ENCODE results near the gene STRIP2.
"Not testable (repeated sequence)": the region's sequence is repeated elsewhere in the genome, so short reads cannot be mapped to it uniquely, and the experiment has no call there.

Gene STRIP2

DNA sequence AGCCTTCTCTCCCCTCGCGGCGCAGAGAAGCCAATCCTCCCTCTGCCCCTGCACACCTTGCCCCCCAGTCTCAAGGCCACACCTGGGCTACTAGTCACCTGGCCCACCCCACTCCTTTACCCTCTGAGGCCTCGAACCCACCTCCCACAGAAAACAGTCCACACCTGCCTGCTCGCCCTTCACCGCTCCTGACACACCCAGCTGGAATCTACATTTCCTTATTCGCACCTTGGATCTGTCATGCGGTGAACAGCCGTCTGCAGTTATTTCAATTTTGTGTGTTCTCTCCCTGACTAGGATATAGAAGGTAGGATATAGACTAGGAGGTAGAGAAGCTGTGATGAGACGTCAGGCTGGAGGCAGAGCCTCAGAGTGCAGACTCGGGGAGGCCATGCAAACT lies 97.5 kb downstream of the STRIP2 start:
- TF ChIP-seq, protein P1, sequence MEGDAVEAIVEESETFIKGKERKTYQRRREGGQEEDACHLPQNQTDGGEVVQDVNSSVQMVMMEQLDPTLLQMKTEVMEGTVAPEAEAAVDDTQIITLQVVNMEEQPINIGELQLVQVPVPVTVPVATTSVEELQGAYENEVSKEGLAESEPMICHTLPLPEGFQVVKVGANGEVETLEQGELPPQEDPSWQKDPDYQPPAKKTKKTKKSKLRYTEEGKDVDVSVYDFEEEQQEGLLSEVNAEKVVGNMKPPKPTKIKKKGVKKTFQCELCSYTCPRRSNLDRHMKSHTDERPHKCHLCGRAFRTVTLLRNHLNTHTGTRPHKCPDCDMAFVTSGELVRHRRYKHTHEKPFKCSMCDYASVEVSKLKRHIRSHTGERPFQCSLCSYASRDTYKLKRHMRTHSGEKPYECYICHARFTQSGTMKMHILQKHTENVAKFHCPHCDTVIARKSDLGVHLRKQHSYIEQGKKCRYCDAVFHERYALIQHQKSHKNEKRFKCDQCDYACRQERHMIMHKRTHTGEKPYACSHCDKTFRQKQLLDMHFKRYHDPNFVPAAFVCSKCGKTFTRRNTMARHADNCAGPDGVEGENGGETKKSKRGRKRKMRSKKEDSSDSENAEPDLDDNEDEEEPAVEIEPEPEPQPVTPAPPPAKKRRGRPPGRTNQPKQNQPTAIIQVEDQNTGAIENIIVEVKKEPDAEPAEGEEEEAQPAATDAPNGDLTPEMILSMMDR (IDR thresholded peaks at IDR 0.05): no peak
- Mint-ChIP-seq H3K36me3 (ENCODE audit: low read depth) (no peaks in the 10 kb centered on the region), H3K27me3 (ENCODE audit: low read depth, poor library complexity) (peaks cover 7% of the 10 kb centered on the region), H3K27ac (no peak overlapping the region), H3K4me3 (no peak overlapping the region), H3K9me3 (no peaks in the 10 kb centered on the region), H3K4me1 (peaks cover 24% of the 10 kb centered on the region)
- no peak for DNase-seq

DNA sequence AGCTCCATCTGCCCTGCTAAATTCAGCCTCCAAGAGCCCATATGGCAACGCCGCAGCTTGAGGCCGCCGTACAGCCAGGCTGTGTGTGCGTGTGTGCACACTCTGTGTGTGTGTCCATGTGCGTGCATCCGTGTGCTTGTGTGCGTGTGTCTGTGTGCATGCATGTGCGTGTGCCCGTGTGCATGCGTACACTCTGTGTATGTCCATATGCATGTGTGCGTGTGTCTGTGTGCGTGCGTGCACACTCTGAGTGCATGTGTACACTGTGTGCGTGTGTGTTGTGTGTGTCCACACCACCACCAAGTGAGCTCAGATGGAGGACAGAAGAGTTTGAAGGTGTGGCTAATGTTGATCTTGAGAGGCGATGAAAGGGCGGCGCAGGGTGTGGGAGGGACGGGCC lies 98.1 kb downstream of the STRIP2 start:
- H3K9me3 Mint-ChIP-seq: no peaks in the 10 kb centered on the region
- no peak overlapping the region for H3K4me3 Mint-ChIP-seq
- H3K36me3 Mint-ChIP-seq (ENCODE audit: low read depth): no peaks in the 10 kb centered on the region
- H3K27me3 Mint-ChIP-seq (ENCODE audit: low read depth, poor library complexity): peaks cover 7% of the 10 kb centered on the region
- no peak for DNase-seq
- TF ChIP-seq, protein P1 (IDR thresholded peaks at IDR 0.05): no peak
- peak overlapping the region; percentile 55 for H3K27ac Mint-ChIP-seq
- H3K4me1 Mint-ChIP-seq: peaks cover 24% of the 10 kb centered on the region

DNA sequence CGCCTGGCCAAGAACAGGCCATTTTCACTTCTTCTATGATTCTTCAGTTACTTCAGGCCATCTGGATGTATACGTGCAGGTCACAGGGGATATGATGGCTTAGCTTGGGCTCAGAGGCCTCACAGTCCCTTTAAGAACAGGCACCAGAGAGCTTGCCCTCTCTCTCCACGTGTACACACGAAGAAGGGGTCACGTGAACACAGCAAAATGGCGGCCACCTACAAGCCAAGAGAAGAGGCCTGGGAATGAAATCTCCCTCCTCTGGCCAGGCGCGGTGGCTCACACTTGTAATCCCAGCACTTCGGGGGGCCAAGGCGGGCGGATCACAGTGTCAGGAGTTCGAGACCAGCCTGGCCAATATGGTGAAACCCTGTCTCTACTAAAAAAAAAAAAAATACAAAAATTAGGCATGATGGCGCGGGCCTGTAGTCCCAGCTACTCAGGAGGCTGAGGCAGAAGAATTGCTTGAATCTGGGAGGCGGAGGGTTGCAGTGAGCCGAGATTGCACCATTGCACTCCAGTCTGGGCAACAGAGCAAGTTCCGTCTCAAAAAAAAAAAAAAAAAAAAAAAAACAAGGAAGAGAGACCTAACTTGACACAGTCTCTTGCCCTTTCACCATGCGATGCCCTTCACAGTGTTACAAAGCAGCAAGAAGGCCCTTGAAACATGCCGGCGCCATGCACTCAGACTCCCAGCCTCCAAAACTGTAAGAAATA lies 100.5 kb downstream of the STRIP2 start:
- not testable (repeated sequence) for H3K9me3 Mint-ChIP-seq; H3K27ac Mint-ChIP-seq; H3K4me3 Mint-ChIP-seq; DNase-seq; H3K36me3 Mint-ChIP-seq (ENCODE audit: low read depth); H3K27me3 Mint-ChIP-seq (ENCODE audit: low read depth, poor library complexity)
- H3K4me1 Mint-ChIP-seq: peaks cover 24% of the 10 kb centered on the region

DNA sequence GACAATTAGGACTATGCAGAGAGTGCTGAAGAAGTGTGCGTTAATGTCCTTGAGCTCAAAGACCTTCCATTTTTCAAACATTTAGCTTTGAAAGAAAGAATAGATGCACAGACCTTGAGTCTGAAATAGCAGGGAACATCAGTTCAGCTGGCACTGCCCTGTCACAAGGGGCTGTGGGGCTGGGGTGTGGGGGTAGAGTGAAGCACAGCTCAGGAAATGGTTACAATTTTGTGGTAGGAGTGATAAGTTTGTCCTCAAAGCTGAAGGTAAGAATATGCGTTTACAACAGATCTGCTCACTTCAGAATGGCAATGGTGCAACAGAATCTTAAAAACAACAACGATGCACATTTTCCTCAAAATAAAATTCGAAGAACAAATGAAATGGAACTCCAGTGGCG lies 101.7 kb downstream of the STRIP2 start:
- H3K27me3 Mint-ChIP-seq (ENCODE audit: low read depth, poor library complexity): peaks cover 3% of the 10 kb centered on the region
- H3K27ac Mint-ChIP-seq: no peak overlapping the region
- H3K9me3 Mint-ChIP-seq: no peaks in the 10 kb centered on the region
- peaks cover 24% of the 10 kb centered on the region for H3K4me1 Mint-ChIP-seq
- TF ChIP-seq, protein P1 (IDR thresholded peaks at IDR 0.05): no peak
- H3K36me3 Mint-ChIP-seq (ENCODE audit: low read depth): no peaks in the 10 kb centered on the region
- DNase-seq: no peak
- H3K4me3 Mint-ChIP-seq: no peak overlapping the region

DNA sequence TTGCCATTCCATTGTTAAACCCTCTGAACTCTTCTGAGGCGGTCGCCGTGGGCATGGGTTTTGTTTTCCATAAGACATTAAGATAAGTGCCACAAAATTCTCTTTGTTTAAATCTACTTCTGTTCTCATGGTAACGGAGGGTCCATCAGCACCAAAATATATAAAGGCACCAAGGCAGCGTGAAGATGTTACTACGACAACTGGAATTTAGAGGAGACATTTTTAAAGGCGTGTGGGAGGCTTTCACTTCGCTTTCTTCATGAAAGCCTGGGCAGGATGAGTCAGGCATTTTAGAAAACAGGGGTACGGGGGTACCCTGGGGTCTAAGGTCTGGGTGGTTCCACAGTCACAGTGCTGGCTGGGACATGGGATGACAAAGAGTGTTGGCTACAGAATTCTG lies 102.1 kb downstream of the STRIP2 start:
- H3K27ac Mint-ChIP-seq: no peak overlapping the region

More for the DNA sequence above, 102.1 kb downstream of the STRIP2 start:
- Mint-ChIP-seq H3K4me1 (peaks cover 24% of the 10 kb centered on the region), H3K36me3 (ENCODE audit: low read depth) (no peaks in the 10 kb centered on the region), H3K4me3 (no peak overlapping the region), H3K9me3 (no peaks in the 10 kb centered on the region), H3K27me3 (ENCODE audit: low read depth, poor library complexity) (peaks cover 7% of the 10 kb centered on the region)
- no peak for DNase-seq
- TF ChIP-seq, protein P1 (IDR thresholded peaks at IDR 0.05): no peak

All from nephron progenitor cell (in vitro differentiated cells).